ENCODE results near the gene MEAK7.

- TF ChIP-seq, protein P1, sequence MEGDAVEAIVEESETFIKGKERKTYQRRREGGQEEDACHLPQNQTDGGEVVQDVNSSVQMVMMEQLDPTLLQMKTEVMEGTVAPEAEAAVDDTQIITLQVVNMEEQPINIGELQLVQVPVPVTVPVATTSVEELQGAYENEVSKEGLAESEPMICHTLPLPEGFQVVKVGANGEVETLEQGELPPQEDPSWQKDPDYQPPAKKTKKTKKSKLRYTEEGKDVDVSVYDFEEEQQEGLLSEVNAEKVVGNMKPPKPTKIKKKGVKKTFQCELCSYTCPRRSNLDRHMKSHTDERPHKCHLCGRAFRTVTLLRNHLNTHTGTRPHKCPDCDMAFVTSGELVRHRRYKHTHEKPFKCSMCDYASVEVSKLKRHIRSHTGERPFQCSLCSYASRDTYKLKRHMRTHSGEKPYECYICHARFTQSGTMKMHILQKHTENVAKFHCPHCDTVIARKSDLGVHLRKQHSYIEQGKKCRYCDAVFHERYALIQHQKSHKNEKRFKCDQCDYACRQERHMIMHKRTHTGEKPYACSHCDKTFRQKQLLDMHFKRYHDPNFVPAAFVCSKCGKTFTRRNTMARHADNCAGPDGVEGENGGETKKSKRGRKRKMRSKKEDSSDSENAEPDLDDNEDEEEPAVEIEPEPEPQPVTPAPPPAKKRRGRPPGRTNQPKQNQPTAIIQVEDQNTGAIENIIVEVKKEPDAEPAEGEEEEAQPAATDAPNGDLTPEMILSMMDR (IDR thresholded peaks at IDR 0.05; ENCODE audit: low read depth, low read length, poor library complexity, severe bottlenecking): no peak
- no peak for TF ChIP-seq EZH2phosphoT487 (IDR thresholded peaks at IDR 0.05; ENCODE audit: borderline replicate concordance, low read length)
Observed at GRCh38 chr16:84528322-84528721, 23.9 kb upstream of the MEAK7 start.

Data from DOHH2 (cell line).